Measurements from ENCODE around the gene HSD3B1.

- no peak for TF ChIP-seq CTCF (IDR thresholded peaks at IDR 0.05)
- no peak for TF ChIP-seq POLR2A (IDR thresholded peaks at IDR 0.05)
- no peak for TF ChIP-seq EP300 (IDR thresholded peaks at IDR 0.05)
Measured at GRCh38 chr1:119488216-119488615, 18.8 kb upstream of the HSD3B1 start.

Data from upper lobe of left lung (tissue), 4 donors.